ENCODE data around the gene ELL2. TPM values are rescaled to one million over a fixed set of nuclear protein-coding genes. Genes with fewer than 3 reads are reported as not detected.

The ELL2 gene
- total and polyA plus RNA-seq, 2 of the 13 experiments (the other 11 are each of a cell fraction or from before 2014, with no cell fraction given) = 78.9 to 97.1 TPM

DNA sequence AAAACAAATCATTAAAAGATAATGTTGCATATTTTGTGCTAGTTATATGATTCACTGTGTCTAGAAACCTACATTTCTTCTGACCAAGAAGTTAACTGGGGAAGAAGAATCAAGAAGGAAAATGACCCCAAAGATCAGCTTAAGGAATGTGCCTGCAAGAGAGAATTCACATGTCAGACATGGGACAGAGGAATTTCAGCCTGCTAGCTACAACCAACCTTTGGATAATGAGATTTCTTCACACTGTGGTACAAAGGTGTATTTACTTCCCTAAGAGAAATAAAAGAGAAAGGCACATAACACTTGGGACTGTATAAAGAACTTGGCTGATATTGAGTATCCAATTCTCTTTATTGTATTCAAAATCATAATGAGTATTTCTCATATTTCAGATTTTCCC is 39.6 kb upstream of the ELL2 start:
- ATAC-seq = peak; percentile 94
- DNase-seq (ENCODE audit: low spot score) = peak; percentile 85
- CTCF ChIA-PET (ENCODE audit: low intra/inter-chr PET ratio, low total read pairs) = no interaction called here
- TF ChIP-seq ZNF34 (CRISPR knock-in tag; IDR thresholded peaks at IDR 0.05; ENCODE audit: borderline replicate concordance) = no peak
- TF ChIP-seq NFATC3 (CRISPR knock-in tag; IDR thresholded peaks at IDR 0.05) = no peak
- no peak for TF ChIP-seq MAFG (CRISPR knock-in tag; IDR thresholded peaks at IDR 0.05)
- no peak for TF ChIP-seq ZBTB21 (CRISPR knock-in tag; IDR thresholded peaks at IDR 0.05)
- TF ChIP-seq GFI1 (CRISPR knock-in tag; IDR thresholded peaks at IDR 0.05; ENCODE audit: borderline replicate concordance) = peak; percentile 35; the same call in 1 of the 2 replicates
- TF ChIP-seq U2AF1 (optimal IDR thresholded peaks at IDR 0.05; ENCODE audit: low read depth, low read length) = no peak
- TF ChIP-seq FOXA3 (CRISPR knock-in tag; IDR thresholded peaks at IDR 0.05) = peak; percentile 52
- TF ChIP-seq SP2 (CRISPR knock-in tag; IDR thresholded peaks at IDR 0.05) = no peak
- TF ChIP-seq SPEN (CRISPR knock-in tag; IDR thresholded peaks at IDR 0.05; ENCODE audit: low read depth) = no peak
- no peak for TF ChIP-seq ZC3H4 (CRISPR knock-in tag; IDR thresholded peaks at IDR 0.05; ENCODE audit: borderline replicate concordance)
- TF ChIP-seq, protein P1, sequence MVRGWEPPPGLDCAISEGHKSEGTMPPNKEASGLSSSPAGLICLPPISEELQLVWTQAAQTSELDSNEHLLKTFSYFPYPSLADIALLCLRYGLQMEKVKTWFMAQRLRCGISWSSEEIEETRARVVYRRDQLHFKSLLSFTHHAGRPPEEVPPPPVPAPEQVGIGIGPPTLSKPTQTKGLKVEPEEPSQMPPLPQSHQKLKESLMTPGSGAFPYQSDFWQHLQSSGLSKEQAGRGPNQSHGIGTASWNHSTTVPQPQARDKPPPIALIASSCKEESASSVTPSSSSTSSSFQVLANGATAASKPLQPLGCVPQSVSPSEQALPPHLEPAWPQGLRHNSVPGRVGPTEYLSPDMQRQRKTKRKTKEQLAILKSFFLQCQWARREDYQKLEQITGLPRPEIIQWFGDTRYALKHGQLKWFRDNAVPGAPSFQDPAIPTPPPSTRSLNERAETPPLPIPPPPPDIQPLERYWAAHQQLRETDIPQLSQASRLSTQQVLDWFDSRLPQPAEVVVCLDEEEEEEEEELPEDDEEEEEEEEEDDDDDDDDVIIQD (CRISPR knock-in tag; IDR thresholded peaks at IDR 0.05; ENCODE audit: low read depth) = peak; percentile 54; the same call in 1 of the 2 replicates
- TF ChIP-seq ZNF652 (CRISPR knock-in tag; IDR thresholded peaks at IDR 0.05; ENCODE audit: borderline replicate concordance, low read depth) = no peak
- no peak for TF ChIP-seq ZNF660 (CRISPR knock-in tag; IDR thresholded peaks at IDR 0.05; ENCODE audit: borderline replicate concordance, low read depth)
- TF ChIP-seq ZBTB7B (CRISPR knock-in tag; IDR thresholded peaks at IDR 0.05) = no peak
- no peak for TF ChIP-seq HNRNPLL (IDR thresholded peaks at IDR 0.05; ENCODE audit: low read depth, low read length, poor library complexity, severe bottlenecking)
- no peak for TF ChIP-seq RBFOX2 (IDR thresholded peaks at IDR 0.05; ENCODE audit: low read depth, low read length)
- TF ChIP-seq STAT5B (CRISPR knock-in tag; IDR thresholded peaks at IDR 0.05) = no peak
- TF ChIP-seq MTF2 (CRISPR knock-in tag; IDR thresholded peaks at IDR 0.05; ENCODE audit: borderline replicate concordance) = no peak
- TF ChIP-seq HCFC1 (IDR thresholded peaks at IDR 0.05; ENCODE audit: low read depth, low read length) = no peak
- TF ChIP-seq ZIK1 (CRISPR knock-in tag; IDR thresholded peaks at IDR 0.05; ENCODE audit: borderline replicate concordance, low read depth) = no peak
- TF ChIP-seq, protein P2, sequence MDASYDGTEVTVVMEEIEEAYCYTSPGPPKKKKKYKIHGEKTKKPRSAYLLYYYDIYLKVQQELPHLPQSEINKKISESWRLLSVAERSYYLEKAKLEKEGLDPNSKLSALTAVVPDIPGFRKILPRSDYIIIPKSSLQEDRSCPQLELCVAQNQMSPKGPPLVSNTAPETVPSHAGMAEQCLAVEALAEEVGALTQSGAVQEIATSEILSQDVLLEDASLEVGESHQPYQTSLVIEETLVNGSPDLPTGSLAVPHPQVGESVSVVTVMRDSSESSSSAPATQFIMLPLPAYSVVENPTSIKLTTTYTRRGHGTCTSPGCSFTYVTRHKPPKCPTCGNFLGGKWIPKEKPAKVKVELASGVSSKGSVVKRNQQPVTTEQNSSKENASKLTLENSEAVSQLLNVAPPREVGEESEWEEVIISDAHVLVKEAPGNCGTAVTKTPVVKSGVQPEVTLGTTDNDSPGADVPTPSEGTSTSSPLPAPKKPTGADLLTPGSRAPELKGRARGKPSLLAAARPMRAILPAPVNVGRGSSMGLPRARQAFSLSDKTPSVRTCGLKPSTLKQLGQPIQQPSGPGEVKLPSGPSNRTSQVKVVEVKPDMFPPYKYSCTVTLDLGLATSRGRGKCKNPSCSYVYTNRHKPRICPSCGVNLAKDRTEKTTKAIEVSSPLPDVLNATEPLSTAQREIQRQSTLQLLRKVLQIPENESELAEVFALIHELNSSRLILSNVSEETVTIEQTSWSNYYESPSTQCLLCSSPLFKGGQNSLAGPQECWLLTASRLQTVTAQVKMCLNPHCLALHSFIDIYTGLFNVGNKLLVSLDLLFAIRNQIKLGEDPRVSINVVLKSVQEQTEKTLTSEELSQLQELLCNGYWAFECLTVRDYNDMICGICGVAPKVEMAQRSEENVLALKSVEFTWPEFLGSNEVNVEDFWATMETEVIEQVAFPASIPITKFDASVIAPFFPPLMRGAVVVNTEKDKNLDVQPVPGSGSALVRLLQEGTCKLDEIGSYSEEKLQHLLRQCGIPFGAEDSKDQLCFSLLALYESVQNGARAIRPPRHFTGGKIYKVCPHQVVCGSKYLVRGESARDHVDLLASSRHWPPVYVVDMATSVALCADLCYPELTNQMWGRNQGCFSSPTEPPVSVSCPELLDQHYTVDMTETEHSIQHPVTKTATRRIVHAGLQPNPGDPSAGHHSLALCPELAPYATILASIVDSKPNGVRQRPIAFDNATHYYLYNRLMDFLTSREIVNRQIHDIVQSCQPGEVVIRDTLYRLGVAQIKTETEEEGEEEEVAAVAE (CRISPR knock-in tag; IDR thresholded peaks at IDR 0.05; ENCODE audit: borderline replicate concordance) = no peak
- TF ChIP-seq CREM (IDR thresholded peaks at IDR 0.05) = peak; percentile 61; the same call in 1 of the 2 replicates
- TF ChIP-seq CREM (CRISPR knock-in tag; IDR thresholded peaks at IDR 0.05) = no peak

More for the DNA sequence above, 39.6 kb upstream of the ELL2 start:
- POLR2A ChIA-PET = interaction anchor here (0.8 to 2.1 kb wide), 6 partner anchors 10 to 124 kb away, joined by 3 to 15 read pairs (median 5); no protein-coding TSS in a partner anchor
- no TSS peak for BruUV-seq (replicated peaks)
- Histone ChIP-seq H3K79me2 (ENCODE audit: insufficient read depth, low read length) (no peaks in the 10 kb centered on the region), H2AFZ (ENCODE audit: low read length) (no peak overlapping the region), H3K27ac (ENCODE audit: extremely low read length, insufficient read depth, low read length) (peak overlapping the region; percentile 54), H3K27me3 (ENCODE audit: control insufficient read depth in 1 of 2, insufficient read depth in 2 of 2, low read length in 2 of 2) (no peaks in the 10 kb centered on the region), H3K9me3 (ENCODE audit: low read length) (no peaks in the 10 kb centered on the region), H3K4me2 (ENCODE audit: low read depth, low read length) (peak overlapping the region; percentile 30), H3K4me3 (replicated peaks in 1 of 3; ENCODE audit: insufficient read depth in 1 of 3, low read depth in 2 of 3, low read length in 3 of 3) (no peak overlapping the region), H3K9ac (ENCODE audit: insufficient read depth, low read depth, low read length) (no peak overlapping the region), H4K20me1 (ENCODE audit: insufficient read depth, low read length) (no peaks in the 10 kb centered on the region), H3K4me1 (ENCODE audit: insufficient read depth, low read length) (peaks cover 61% of the 10 kb centered on the region), H3K36me3 (replicated peaks in 1 of 2; ENCODE audit: control insufficient read depth in 1 of 2, insufficient read depth in 2 of 2, low read length in 2 of 2) (no peaks in the 10 kb centered on the region)
- FAIRE-seq = peak; percentile 42
- in situ Hi-C loops (cut with HindIII; ENCODE audit: extremely low pct_ligation_motif_present, low pct_unique_long_range_greater_than_20kb) = no loop called here
- intact Hi-C loops (cut with micrococcal nuclease; ENCODE audit: unreplicated experiment) = loop anchor here (1.0 kb wide), 1 partner anchor 335 kb away; no protein-coding TSS in a partner anchor

Data from HepG2 (cell line).